CD4-positive, alpha-beta memory T cell (primary cell): ENCODE results near the gene CEP131. TPM values are rescaled to one million over a fixed set of nuclear protein-coding genes. Genes with fewer than 3 reads are reported as not detected.

Experiments
- CTCF ChIA-PET: fragments of 350-600 bp; sonication (Branson Sonifier 250); formaldehyde crosslinking; loops from one replicate; lab custom pipeline; 2021; ENCODE audit warnings: inconsistent platforms; ENCODE audit not compliant: partially characterized antibody; lab: Charles Lee
- POLR2A ChIA-PET: fragments of 350-600 bp; sonication (Branson Sonifier 250); formaldehyde crosslinking; loops from one replicate; lab custom pipeline; 2021; ENCODE audit not compliant: partially characterized antibody; lab: Charles Lee
- DNase-seq, 5 donors: peaks; one replicate each; pipeline versions ENCODE4 v3.0.0 to v3.0.0-alpha.2; 2020 to 2022; ENCODE audit warnings: mixed read lengths in 1 of 5
- H3K27ac ChIP-seq: one replicate; pipeline ENCODE4 v1.7.0; 2013; ENCODE audit warnings: low read depth, low read length
- H3K27me3 ChIP-seq: 2 replicates; pipeline ENCODE4 v1.7.0; 2013; ENCODE audit warnings: mild to moderate bottlenecking, low read length, moderate library complexity; ENCODE audit not compliant: insufficient read depth
- H3K36me3 ChIP-seq: 2 replicates; pipeline ENCODE4 v1.7.0; 2013; ENCODE audit warnings: mild to moderate bottlenecking, low read length, moderate library complexity; ENCODE audit not compliant: insufficient read depth
- H3K4me1 ChIP-seq: 2 replicates; pipeline ENCODE4 v1.7.0; 2013; ENCODE audit warnings: mild to moderate bottlenecking, low read length, moderate library complexity; ENCODE audit not compliant: insufficient read depth
- H3K4me3 ChIP-seq, 2 donors: one replicate each; pipeline ENCODE4 v1.7.0; 2013; ENCODE audit warnings: low read length in 2 of 2, mild to moderate bottlenecking in 1 of 2
- H3K9me3 ChIP-seq, 2 donors: one replicate each; pipeline ENCODE4 v1.7.0; 2013; ENCODE audit warnings: low read length in 2 of 2, control low read depth in 1 of 2; ENCODE audit not compliant: control insufficient read depth in 1 of 2
- H3K27ac Mint-ChIP-seq, 7 donors: one replicate each; pipeline ENCODE4 v1.8.0; 2020 to 2021; ENCODE audit warnings: mixed read lengths in 7 of 7, mild to moderate bottlenecking in 6 of 7, inconsistent platforms in 3 of 7, moderate library complexity in 3 of 7
- H3K27me3 Mint-ChIP-seq, 2 donors: one replicate each; pipeline ENCODE4 v1.8.0; 2020 to 2021; ENCODE audit warnings: mixed read lengths in 2 of 2
- H3K36me3 Mint-ChIP-seq, 2 donors: one replicate each; pipeline ENCODE4 v1.8.0; 2020 to 2021; ENCODE audit warnings: mixed read lengths in 2 of 2, inconsistent platforms in 1 of 2, mild to moderate bottlenecking in 1 of 2
- H3K4me1 Mint-ChIP-seq, 4 donors: one replicate each; pipeline ENCODE4 v1.8.0; 2020 to 2021; ENCODE audit warnings: mixed read lengths in 4 of 4, mild to moderate bottlenecking in 1 of 4
- H3K4me3 Mint-ChIP-seq, 8 donors: one replicate each; pipeline ENCODE4 v1.8.0; 2020 to 2021; ENCODE audit warnings: mixed read lengths in 8 of 8, mild to moderate bottlenecking in 7 of 8, moderate library complexity in 6 of 8, inconsistent platforms in 3 of 8
- H3K9me3 Mint-ChIP-seq, 8 donors: one replicate each; pipeline ENCODE4 v1.8.0; 2020 to 2021; ENCODE audit warnings: mixed read lengths in 8 of 8, mild to moderate bottlenecking in 5 of 8, inconsistent platforms in 3 of 8, moderate library complexity in 1 of 8
- intact Hi-C: fragments of 100-400 bp; cut with micrococcal nuclease; formaldehyde crosslinking; loops from one replicate; pipeline ENCODE4 v1.15.1; 2023
- polyA plus RNA-seq, 2 donors: library from polyadenylated mRNA; unstranded; fragments of 300-500 nt; fragmentation: Illumina TruSeq; gene quantifications; one replicate each; pipeline ENCODE4 v1.2.3, GENCODE V29; 2021
- total RNA-seq, 2 experiments: library from RNA; stranded (reverse); gene quantifications; one replicate each; pipeline ENCODE4 v1.2.3, GENCODE V29; 2021

Gene CEP131
- total and polyA plus RNA-seq, 4 experiments from 2014 or later, result 1.7 to 10.5 (median 6.7) TPM

DNA sequence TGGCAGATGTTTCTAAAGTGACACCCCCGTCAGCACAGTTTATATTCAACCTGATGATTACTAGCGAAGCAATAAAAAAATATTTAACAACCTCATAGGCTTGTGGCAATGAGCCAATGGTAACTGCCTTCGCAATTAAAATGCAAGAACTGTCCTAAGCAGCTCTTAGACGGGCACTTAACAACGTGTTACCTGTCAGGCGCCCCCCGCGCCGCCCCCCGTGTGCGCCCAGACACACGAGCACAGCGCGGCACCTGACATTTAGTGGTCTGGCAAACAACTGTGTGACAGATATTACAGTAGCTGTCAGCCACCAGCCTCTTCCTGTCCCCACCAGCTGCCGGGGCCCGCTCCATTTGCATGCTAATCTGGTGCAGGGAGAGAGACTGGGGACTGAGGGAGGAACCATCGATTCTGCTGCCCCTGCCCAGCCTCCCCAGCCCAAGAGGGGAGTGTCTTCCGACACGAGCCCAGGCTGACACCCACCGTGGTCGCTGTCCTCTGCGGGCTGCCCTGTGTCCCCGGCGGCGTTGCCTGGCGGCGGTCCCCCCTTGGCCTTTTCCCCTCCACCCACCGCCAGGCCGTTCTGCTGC is 29.0 kb upstream of the CEP131 start:
- no peak overlapping the region for H3K4me3 ChIP-seq
- no peaks in the 10 kb centered on the region for H3K4me1 ChIP-seq
- no peak for DNase-seq
- no peaks in the 10 kb centered on the region for H3K27me3 ChIP-seq
- Mint-ChIP-seq H3K36me3 (peaks cover 11 to 23% of the 10 kb centered on the region in 2 donors), H3K27me3 (no peaks in the 10 kb centered on the region), H3K9me3 (peaks cover 0 to 1% (median 0%) of the 10 kb centered on the region in 8 donors), H3K4me3 (no peak overlapping the region), H3K27ac (no peak overlapping the region), H3K4me1 (peaks cover 8 to 11% (median 8%) of the 10 kb centered on the region in 4 donors)
- H3K9me3 ChIP-seq, result no peaks in the 10 kb centered on the region
- peaks cover 28% of the 10 kb centered on the region for H3K36me3 ChIP-seq
- H3K27ac ChIP-seq, result no peak overlapping the region
- CTCF ChIA-PET, result interaction anchor here (1.8 kb wide), 1 partner anchor 44 kb away, joined by 9 read pairs; the partner anchor contains the start of gene SLC38A10
- intact Hi-C loops, result loop anchor here (5.0 kb wide), 1 partner anchor 285 kb away; no protein-coding TSS in a partner anchor
- POLR2A ChIA-PET, result no interaction called here

DNA sequence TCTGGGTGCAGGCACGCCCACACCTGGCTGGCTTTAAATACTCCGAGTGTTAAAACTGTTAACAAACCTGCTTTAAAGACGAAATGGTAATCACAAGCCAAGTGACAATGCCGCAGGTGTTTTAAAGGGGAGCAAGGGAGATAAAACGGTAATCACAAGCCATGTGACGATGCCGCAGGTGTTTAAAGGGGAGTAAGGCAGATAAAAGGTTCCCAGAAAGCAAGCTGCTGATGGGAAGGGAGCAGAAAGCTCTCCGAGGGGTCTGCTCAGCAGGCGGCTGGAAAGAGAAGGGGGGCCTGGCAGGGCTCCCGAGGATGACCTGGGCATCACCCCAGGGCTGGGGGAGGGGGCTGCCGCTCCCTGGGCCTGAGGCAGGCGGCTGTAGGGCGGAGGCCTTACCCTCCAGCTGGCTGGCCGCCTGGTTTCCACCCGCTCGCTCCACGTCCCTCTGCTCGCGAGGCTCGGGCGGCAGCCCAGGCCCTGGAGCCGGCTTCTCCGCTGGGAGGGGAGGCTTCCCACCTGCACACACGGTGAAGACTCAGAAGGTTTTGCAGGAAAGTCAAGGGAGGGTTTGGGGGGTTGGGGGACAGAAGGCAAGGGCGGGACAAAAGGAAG is 28.4 kb upstream of the CEP131 start:
- intact Hi-C loops, result loop anchor here (5.0 kb wide), 1 partner anchor 286 kb away; no protein-coding TSS in a partner anchor
- H3K27ac Mint-ChIP-seq, result no peak overlapping the region
- CTCF ChIA-PET, result interaction anchor here (0.9 kb wide), 1 partner anchor 350 kb away, joined by 3 read pairs; no protein-coding TSS in a partner anchor

GRCh38 chr17:81250286-81251093 is 27.7 kb upstream of the CEP131 start:
- Histone ChIP-seq H3K9me3 (no peaks in the 10 kb centered on the region), H3K4me3 (no peak overlapping the region), H3K27ac (no peak overlapping the region), H3K4me1 (no peaks in the 10 kb centered on the region), H3K36me3 (peaks cover 28% of the 10 kb centered on the region), H3K27me3 (no peaks in the 10 kb centered on the region)
- H3K4me1 Mint-ChIP-seq, result peaks cover 8 to 11% (median 9%) of the 10 kb centered on the region in 4 donors
- peaks cover 0 to 1% (median 0%) of the 10 kb centered on the region in 8 donors for H3K9me3 Mint-ChIP-seq
- ChIA-PET CTCF (interaction anchor here (0.9 kb wide), 1 partner anchor 351 kb away, joined by 3 read pairs; no protein-coding TSS in a partner anchor), POLR2A (interaction anchor here (1.0 to 1.5 kb wide), 2 partner anchors 234 to 259 kb away, joined by 3 to 4 read pairs; no protein-coding TSS in a partner anchor)
- peaks cover 11 to 23% of the 10 kb centered on the region in 2 donors for H3K36me3 Mint-ChIP-seq
- no peaks in the 10 kb centered on the region for H3K27me3 Mint-ChIP-seq
- no peak for DNase-seq
- intact Hi-C loops, result loop anchor here (5.0 kb wide), 1 partner anchor 287 kb away; no protein-coding TSS in a partner anchor
- no peak overlapping the region for H3K27ac Mint-ChIP-seq
- H3K4me3 Mint-ChIP-seq, result no peak overlapping the region

More for the DNA sequence above, 28.4 kb upstream of the CEP131 start:
- H3K27me3 ChIP-seq, result no peaks in the 10 kb centered on the region
- peaks cover 0 to 1% (median 0%) of the 10 kb centered on the region in 8 donors for H3K9me3 Mint-ChIP-seq
- no peak for DNase-seq
- no peaks in the 10 kb centered on the region for H3K9me3 ChIP-seq
- H3K36me3 ChIP-seq, result peaks cover 28% of the 10 kb centered on the region
- H3K4me1 ChIP-seq, result no peaks in the 10 kb centered on the region
- POLR2A ChIA-PET, result interaction anchor here (1.5 kb wide), 1 partner anchor 233 kb away, joined by 4 read pairs; no protein-coding TSS in a partner anchor
- H3K36me3 Mint-ChIP-seq, result peaks cover 11 to 23% of the 10 kb centered on the region in 2 donors
- H3K4me1 Mint-ChIP-seq, result peaks cover 8 to 11% (median 9%) of the 10 kb centered on the region in 4 donors
- no peak overlapping the region for H3K4me3 ChIP-seq
- H3K27me3 Mint-ChIP-seq, result no peaks in the 10 kb centered on the region
- H3K4me3 Mint-ChIP-seq, result no peak overlapping the region
- H3K27ac ChIP-seq, result no peak overlapping the region

DNA sequence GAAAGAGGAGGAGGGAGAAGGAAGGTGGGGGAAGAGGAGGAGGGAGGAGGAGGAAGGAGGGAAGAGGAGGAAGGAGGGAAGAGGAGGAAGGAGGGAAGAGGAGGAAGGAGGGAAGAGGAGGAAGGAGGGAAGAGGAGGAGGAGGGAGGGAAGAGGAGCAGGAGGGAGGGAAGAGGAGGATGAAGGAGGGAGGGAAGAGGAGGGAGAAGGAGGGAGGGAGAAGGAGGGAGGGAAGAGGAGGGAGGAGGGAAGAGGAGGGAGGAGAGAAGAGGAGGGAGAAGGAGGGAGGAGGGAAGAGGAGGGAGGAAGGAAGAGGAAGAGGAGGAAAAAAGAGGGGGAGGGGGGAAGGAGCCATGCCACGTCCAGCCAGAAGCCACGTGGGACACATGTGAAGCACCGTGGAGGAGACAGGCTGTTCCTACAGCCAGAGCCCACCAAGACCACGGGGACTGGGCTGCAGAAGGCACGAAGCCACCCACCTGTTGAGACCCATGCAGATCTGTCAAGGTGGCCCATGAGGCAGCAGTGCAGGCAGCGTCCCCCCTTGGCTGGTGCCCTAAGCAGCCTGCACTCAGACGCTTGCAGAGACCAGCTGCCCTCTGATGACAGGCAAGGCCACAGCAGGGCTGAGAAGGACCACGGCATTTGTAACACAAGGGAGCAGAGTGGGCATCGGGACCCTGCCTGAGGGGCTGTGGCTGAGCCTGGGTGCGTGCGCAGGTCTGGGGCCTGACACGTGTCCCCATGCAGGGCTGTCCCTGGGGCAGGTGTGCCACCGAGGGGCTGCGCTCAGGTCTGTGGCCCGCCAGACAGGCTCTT is 26.7 kb upstream of the CEP131 start:
- peaks cover 0 to 1% (median 0%) of the 10 kb centered on the region in 8 donors for H3K9me3 Mint-ChIP-seq
- peaks cover 8 to 17% (median 10%) of the 10 kb centered on the region in 4 donors for H3K4me1 Mint-ChIP-seq
- Histone ChIP-seq H3K4me1 (no peaks in the 10 kb centered on the region), H3K27me3 (no peaks in the 10 kb centered on the region), H3K9me3 (no peaks in the 10 kb centered on the region), H3K36me3 (peaks cover 28% of the 10 kb centered on the region), H3K4me3 (no peak overlapping the region), H3K27ac (no peak overlapping the region)
- no peak overlapping the region for H3K4me3 Mint-ChIP-seq
- peaks cover 11 to 23% of the 10 kb centered on the region in 2 donors for H3K36me3 Mint-ChIP-seq
- no peak for DNase-seq
- no peak overlapping the region for H3K27ac Mint-ChIP-seq
- CTCF ChIA-PET, result interaction anchor here (0.5 kb wide), 1 partner anchor 412 kb away, joined by 3 read pairs; no protein-coding TSS in a partner anchor
- H3K27me3 Mint-ChIP-seq, result no peaks in the 10 kb centered on the region
- intact Hi-C loops, result loop anchor here (5.0 kb wide), 1 partner anchor 288 kb away; no protein-coding TSS in a partner anchor
- POLR2A ChIA-PET, result interaction anchor here (1.0 to 1.5 kb wide), 2 partner anchors 235 to 260 kb away, joined by 3 to 4 read pairs; no protein-coding TSS in a partner anchor

DNA sequence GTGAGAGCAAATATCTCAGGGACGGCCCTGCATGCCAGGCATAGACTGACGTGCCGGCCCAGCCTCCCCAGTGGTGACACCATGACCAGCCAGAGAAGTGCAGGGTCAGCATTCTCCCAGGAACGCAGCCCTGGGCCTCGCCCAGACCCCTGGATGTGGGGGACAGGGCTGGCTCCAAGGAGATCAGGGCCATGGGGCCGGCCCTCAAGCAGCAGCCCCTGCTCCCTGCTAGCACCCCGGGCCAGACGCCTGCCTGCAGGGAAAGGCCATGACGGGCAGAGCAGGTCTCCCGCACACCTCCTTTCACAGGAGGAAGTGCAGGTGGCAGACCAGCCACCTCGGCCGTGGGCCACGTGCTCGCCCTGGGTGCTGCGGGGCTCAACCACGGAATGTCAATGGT is 25.9 kb upstream of the CEP131 start:
- Mint-ChIP-seq H3K27me3 (no peaks in the 10 kb centered on the region), H3K36me3 (peaks cover 11 to 21% of the 10 kb centered on the region in 2 donors), H3K27ac (no peak overlapping the region), H3K9me3 (peaks cover 0 to 1% (median 0%) of the 10 kb centered on the region in 8 donors), H3K4me3 (no peak overlapping the region), H3K4me1 (peaks cover 5 to 17% (median 6%) of the 10 kb centered on the region in 4 donors)
- Histone ChIP-seq H3K36me3 (peaks cover 28% of the 10 kb centered on the region), H3K4me1 (no peaks in the 10 kb centered on the region), H3K9me3 (no peaks in the 10 kb centered on the region), H3K4me3 (no peak overlapping the region), H3K27ac (no peak overlapping the region), H3K27me3 (no peaks in the 10 kb centered on the region)
- CTCF ChIA-PET, result no interaction called here
- POLR2A ChIA-PET, result no interaction called here
- intact Hi-C loops, result no loop called here
- no peak for DNase-seq

GRCh38 chr17:81247339-81247990 is 24.7 kb upstream of the CEP131 start:
- H3K27me3 Mint-ChIP-seq, result no peaks in the 10 kb centered on the region
- H3K4me3 Mint-ChIP-seq, result no peak overlapping the region
- DNase-seq, result no peak
- Histone ChIP-seq H3K27me3 (no peaks in the 10 kb centered on the region), H3K36me3 (peaks cover 23% of the 10 kb centered on the region), H3K4me1 (no peaks in the 10 kb centered on the region), H3K9me3 (no peaks in the 10 kb centered on the region), H3K27ac (no peak overlapping the region), H3K4me3 (no peak overlapping the region)
- peaks cover 0 to 1% (median 0%) of the 10 kb centered on the region in 8 donors for H3K9me3 Mint-ChIP-seq
- H3K36me3 Mint-ChIP-seq, result peaks cover 6 to 12% of the 10 kb centered on the region in 2 donors
- H3K27ac Mint-ChIP-seq, result no peak overlapping the region
- H3K4me1 Mint-ChIP-seq, result peaks cover 0 to 12% (median 0%) of the 10 kb centered on the region in 4 donors
- intact Hi-C loops, result no loop called here
- CTCF ChIA-PET, result interaction anchor here (0.7 to 0.9 kb wide), 2 partner anchors 14 to 38 kb away, joined by 3 to 4 read pairs; no protein-coding TSS in a partner anchor
- POLR2A ChIA-PET, result interaction anchor here (0.6 kb wide), 1 partner anchor 237 kb away, joined by 3 read pairs; no protein-coding TSS in a partner anchor
